Measurements from ENCODE around the gene DCAF6.
"Not testable (repeated sequence)": the region's sequence is repeated elsewhere in the genome, so short reads cannot be mapped to it uniquely, and the experiment has no call there.

Gene DCAF6

GRCh38 chr1:167928457-167928852, 8.0 kb upstream of the DCAF6 start:
- no peak overlapping the region for H4K91ac ChIP-seq (ENCODE audit: low read depth, low read length)
- no peaks in the 10 kb centered on the region for H3K79me1 ChIP-seq (ENCODE audit: low read length)
- H3K36me3 ChIP-seq (ENCODE audit: control insufficient read depth in 1 of 2, insufficient read depth in 2 of 2, low read length in 2 of 2), result no peaks in the 10 kb centered on the region
- no peak overlapping the region for H3K4me2 ChIP-seq (ENCODE audit: low read length)
- H3K79me2 ChIP-seq (ENCODE audit: control insufficient read depth, insufficient read depth, low read length, poor library complexity), result peaks cover 2% of the 10 kb centered on the region
- no peak overlapping the region for H3K4ac ChIP-seq (ENCODE audit: low read depth, low read length)
- H2AK5ac ChIP-seq (ENCODE audit: low read length), result no peak overlapping the region
- H3K4me1 ChIP-seq (ENCODE audit: control insufficient read depth in 1 of 2, insufficient read depth in 2 of 2, low read length in 2 of 2), result peaks cover 0 to 2% of the 10 kb centered on the region in 2 experiments
- H4K8ac ChIP-seq (ENCODE audit: low read depth, low read length), result no peak overlapping the region
- no peak overlapping the region for H2BK120ac ChIP-seq (ENCODE audit: insufficient read depth, low read length, poor library complexity)
- WGBS (ENCODE audit: extremely low coverage, insufficient coverage, insufficient read length), result no CpG with 5 or more reads among the region's 2 CpGs
- no peaks in the 10 kb centered on the region for H3K9me3 ChIP-seq (ENCODE audit: insufficient read depth, low read depth, low read length)
- no peak overlapping the region for H3K4me3 ChIP-seq (ENCODE audit: low read depth, low read length)
- no peaks in the 10 kb centered on the region for H3K27me3 ChIP-seq (ENCODE audit: insufficient read depth, low read length)
- no peak overlapping the region for H4K12ac ChIP-seq (ENCODE audit: low read depth, low read length)
- H3K23ac ChIP-seq (ENCODE audit: low read length), result no peak overlapping the region
- no peak overlapping the region for H2BK5ac ChIP-seq (ENCODE audit: low read depth, low read length, poor library complexity)
- no peak overlapping the region for H3K14ac ChIP-seq (ENCODE audit: low read length)
- no peak overlapping the region for H2BK12ac ChIP-seq (ENCODE audit: low read length)
- no peak overlapping the region for H3K9ac ChIP-seq (ENCODE audit: low read length)
- H3K27ac ChIP-seq (ENCODE audit: low read depth, low read length), result no peak overlapping the region
- no peak for DNase-seq
- H2AFZ ChIP-seq (ENCODE audit: insufficient read depth, low read length, poor library complexity), result no peak overlapping the region
- no peak overlapping the region for H3K18ac ChIP-seq (ENCODE audit: low read length)

- not testable (repeated sequence) for H3K79me1 ChIP-seq (ENCODE audit: low read length); H3K9me3 ChIP-seq (ENCODE audit: insufficient read depth, low read depth, low read length); DNase-seq; H3K18ac ChIP-seq (ENCODE audit: low read length); H3K79me2 ChIP-seq (ENCODE audit: control insufficient read depth, insufficient read depth, low read length, poor library complexity); H3K4me1 ChIP-seq (ENCODE audit: control insufficient read depth in 1 of 2, insufficient read depth in 2 of 2, low read length in 2 of 2); H2BK120ac ChIP-seq (ENCODE audit: insufficient read depth, low read length, poor library complexity); H3K4me2 ChIP-seq (ENCODE audit: low read length); H3K27me3 ChIP-seq (ENCODE audit: insufficient read depth, low read length); H2AK5ac ChIP-seq (ENCODE audit: low read length); H3K4me3 ChIP-seq (ENCODE audit: low read depth, low read length); H3K14ac ChIP-seq (ENCODE audit: low read length); H2BK12ac ChIP-seq (ENCODE audit: low read length); H4K91ac ChIP-seq (ENCODE audit: low read depth, low read length); H3K36me3 ChIP-seq (ENCODE audit: control insufficient read depth in 1 of 2, insufficient read depth in 2 of 2, low read length in 2 of 2); H2AFZ ChIP-seq (ENCODE audit: insufficient read depth, low read length, poor library complexity); H3K4ac ChIP-seq (ENCODE audit: low read depth, low read length); H3K9ac ChIP-seq (ENCODE audit: low read length); H4K12ac ChIP-seq (ENCODE audit: low read depth, low read length); H3K23ac ChIP-seq (ENCODE audit: low read length); H3K27ac ChIP-seq (ENCODE audit: low read depth, low read length); H2BK5ac ChIP-seq (ENCODE audit: low read depth, low read length, poor library complexity); H4K8ac ChIP-seq (ENCODE audit: low read depth, low read length)
- WGBS (ENCODE audit: extremely low coverage, insufficient coverage, insufficient read length), result no CpG with 5 or more reads among the region's 9 CpGs
Observed at GRCh38 chr1:167928919-167929318, 7.6 kb upstream of the DCAF6 start.

- WGBS (ENCODE audit: extremely low coverage, insufficient coverage, insufficient read length), result no CpG with 5 or more reads among the region's 1 CpG
- H2BK5ac ChIP-seq (ENCODE audit: low read depth, low read length, poor library complexity), result no peak overlapping the region
- no peaks in the 10 kb centered on the region for H3K9me3 ChIP-seq (ENCODE audit: insufficient read depth, low read depth, low read length)
- no peak overlapping the region for H4K8ac ChIP-seq (ENCODE audit: low read depth, low read length)
- peaks cover 2% of the 10 kb centered on the region for H3K79me2 ChIP-seq (ENCODE audit: control insufficient read depth, insufficient read depth, low read length, poor library complexity)
- H3K18ac ChIP-seq (ENCODE audit: low read length), result no peak overlapping the region
- no peak overlapping the region for H2AFZ ChIP-seq (ENCODE audit: insufficient read depth, low read length, poor library complexity)
- DNase-seq, result no peak
- H4K12ac ChIP-seq (ENCODE audit: low read depth, low read length), result no peak overlapping the region
- no peak overlapping the region for H3K27ac ChIP-seq (ENCODE audit: low read depth, low read length)
- peaks cover 0 to 2% of the 10 kb centered on the region in 2 experiments for H3K4me1 ChIP-seq (ENCODE audit: control insufficient read depth in 1 of 2, insufficient read depth in 2 of 2, low read length in 2 of 2)
- no peak overlapping the region for H2BK120ac ChIP-seq (ENCODE audit: insufficient read depth, low read length, poor library complexity)
- no peak overlapping the region for H3K23ac ChIP-seq (ENCODE audit: low read length)
- no peak overlapping the region for H2BK12ac ChIP-seq (ENCODE audit: low read length)
- H3K27me3 ChIP-seq (ENCODE audit: insufficient read depth, low read length), result no peaks in the 10 kb centered on the region
- no peak overlapping the region for H3K9ac ChIP-seq (ENCODE audit: low read length)
- no peaks in the 10 kb centered on the region for H3K79me1 ChIP-seq (ENCODE audit: low read length)
- no peak overlapping the region for H2AK5ac ChIP-seq (ENCODE audit: low read length)
- no peaks in the 10 kb centered on the region for H3K36me3 ChIP-seq (ENCODE audit: control insufficient read depth in 1 of 2, insufficient read depth in 2 of 2, low read length in 2 of 2)
- no peak overlapping the region for H4K91ac ChIP-seq (ENCODE audit: low read depth, low read length)
- H3K4me2 ChIP-seq (ENCODE audit: low read length), result no peak overlapping the region
- H3K4me3 ChIP-seq (ENCODE audit: low read depth, low read length), result no peak overlapping the region
- no peak overlapping the region for H3K14ac ChIP-seq (ENCODE audit: low read length)
- H3K4ac ChIP-seq (ENCODE audit: low read depth, low read length), result no peak overlapping the region
Observed at GRCh38 chr1:167929725-167930124, 6.8 kb upstream of the DCAF6 start.

- Histone ChIP-seq H4K91ac (ENCODE audit: low read depth, low read length) (no peak overlapping the region), H3K79me1 (ENCODE audit: low read length) (peaks cover 17% of the 10 kb centered on the region), H3K36me3 (ENCODE audit: control insufficient read depth in 1 of 2, insufficient read depth in 2 of 2, low read length in 2 of 2) (no peaks in the 10 kb centered on the region), H3K18ac (ENCODE audit: low read length) (no peak overlapping the region), H2BK5ac (ENCODE audit: low read depth, low read length, poor library complexity) (no peak overlapping the region), H3K9me3 (ENCODE audit: insufficient read depth, low read depth, low read length) (no peaks in the 10 kb centered on the region), H3K4me3 (ENCODE audit: low read depth, low read length) (no peak overlapping the region), H3K4ac (ENCODE audit: low read depth, low read length) (peak overlapping the region; percentile 61), H3K4me2 (ENCODE audit: low read length) (no peak overlapping the region), H3K9ac (ENCODE audit: low read length) (no peak overlapping the region), H4K8ac (ENCODE audit: low read depth, low read length) (no peak overlapping the region), H2AFZ (ENCODE audit: insufficient read depth, low read length, poor library complexity) (no peak overlapping the region), H3K4me1 (ENCODE audit: control insufficient read depth in 1 of 2, insufficient read depth in 2 of 2, low read length in 2 of 2) (peaks cover 0 to 2% of the 10 kb centered on the region in 2 experiments), H3K27ac (ENCODE audit: low read depth, low read length) (no peak overlapping the region), H2BK120ac (ENCODE audit: insufficient read depth, low read length, poor library complexity) (no peak overlapping the region), H3K27me3 (ENCODE audit: insufficient read depth, low read length) (no peaks in the 10 kb centered on the region), H4K12ac (ENCODE audit: low read depth, low read length) (no peak overlapping the region), H3K79me2 (ENCODE audit: control insufficient read depth, insufficient read depth, low read length, poor library complexity) (peaks cover 10% of the 10 kb centered on the region), H3K14ac (ENCODE audit: low read length) (no peak overlapping the region), H3K23ac (ENCODE audit: low read length) (no peak overlapping the region), H2BK12ac (ENCODE audit: low read length) (no peak overlapping the region), H2AK5ac (ENCODE audit: low read length) (no peak overlapping the region)
- DNase-seq, result peak in 1 of 2 donors; percentile 54
- no CpG with 5 or more reads among the region's 4 CpGs for WGBS (ENCODE audit: extremely low coverage, insufficient coverage, insufficient read length)
Observed at GRCh38 chr1:167933788-167934187, 2.7 kb upstream of the DCAF6 start.

Data from trophoblast cell (in vitro differentiated cells and primary cell).